Measurements from ENCODE around the gene MRPS34.

MRPS34 gene

GRCh38 chr16:1792836-1793577 is 20.1 kb upstream of the MRPS34 start:
- H3K9me3 ChIP-seq (ENCODE audit: control insufficient read depth, insufficient read depth, low read depth, low read length) = no peaks in the 10 kb centered on the region
- H3K4me3 ChIP-seq (ENCODE audit: low read depth, low read length) = no peak overlapping the region
- ChIA-PET POLR2A (interaction anchor here (0.5 to 3.8 kb wide), 4 partner anchors 10 to 27 kb away, joined by 4 to 19 read pairs (median 4); partner anchors contain the start of genes NUBP2 and SPSB3), CTCF (interaction anchor here (0.6 kb wide), 1 partner anchor 158 kb away, joined by 3 read pairs; no protein-coding TSS in a partner anchor)
- TF ChIP-seq PRDM6 (tag by site-specific recombination; IDR thresholded peaks at IDR 0.05) = no peak
- TF ChIP-seq GLIS1 (tag by site-specific recombination; IDR thresholded peaks at IDR 0.05) = peak; percentile 75
- no peak for TF ChIP-seq ZNF704 (tag by site-specific recombination; IDR thresholded peaks at IDR 0.05)
- no peak for TF ChIP-seq ELK4 (IDR thresholded peaks at IDR 0.05; ENCODE audit: borderline replicate concordance, low read depth, low read length)
- TF ChIP-seq ZNF692 (tag by site-specific recombination; IDR thresholded peaks at IDR 0.05) = 0 out of 2 replicates have a peak, but pooled peaks have one; percentile 21
- peaks cover 0 to 25% of the 10 kb centered on the region in 2 experiments; a peak in 2 of 3 replicates for H3K36me3 ChIP-seq (ENCODE audit: control insufficient read depth in 2 of 2, insufficient read depth in 1 of 2, low read length in 2 of 2)
- H3K27ac ChIP-seq (ENCODE audit: extremely low read depth, low read depth, low read length) = no peak overlapping the region
- H3K4me1 ChIP-seq (ENCODE audit: control insufficient read depth, insufficient read depth, low read length) = no peaks in the 10 kb centered on the region

- H3K36me3 ChIP-seq (ENCODE audit: control insufficient read depth in 2 of 2, insufficient read depth in 1 of 2, low read length in 2 of 2) = peaks cover 0 to 33% of the 10 kb centered on the region in 2 experiments; a peak in 2 of 3 replicates
- no peaks in the 10 kb centered on the region for H3K9me3 ChIP-seq (ENCODE audit: control insufficient read depth, insufficient read depth, low read depth, low read length)
- H3K4me3 ChIP-seq (ENCODE audit: low read depth, low read length) = no peak overlapping the region
- POLR2A ChIA-PET = interaction anchor here (0.9 to 3.8 kb wide), 2 partner anchors 10 to 173 kb away, joined by 3 to 19 read pairs; partner anchors contain the start of genes NUBP2, RPS2 and SPSB3
- CTCF ChIA-PET = no interaction called here
- TF ChIP-seq ZNF701 (tag by site-specific recombination; IDR thresholded peaks at IDR 0.05) (no peak), PBX3 (CRISPR knock-in tag; IDR thresholded peaks at IDR 0.05) (no peak), ZNF18 (tag by site-specific recombination; IDR thresholded peaks at IDR 0.05) (0 out of 2 replicates have a peak, but pooled peaks have one; percentile 21), ZNF529 (tag by site-specific recombination; IDR thresholded peaks at IDR 0.05; ENCODE audit: insufficient replicate concordance) (no peak), ZNF558 (tag by site-specific recombination; IDR thresholded peaks at IDR 0.05) (no peak), ZBTB8A (tag by site-specific recombination; IDR thresholded peaks at IDR 0.05) (no peak), ZNF19 (tag by site-specific recombination; IDR thresholded peaks at IDR 0.05; ENCODE audit: low read depth) (no peak)
- H3K4me1 ChIP-seq (ENCODE audit: control insufficient read depth, insufficient read depth, low read length) = no peaks in the 10 kb centered on the region
- no peak overlapping the region for H3K27ac ChIP-seq (ENCODE audit: extremely low read depth, low read depth, low read length)
These were observed 19.2 kb upstream of the MRPS34 start for GRCh38 chr16:1791943-1792812.
